GM12878 (cell line): ENCODE measurements around the gene XYLB. TPM values are rescaled to one million over a fixed set of nuclear protein-coding genes. Genes with fewer than 3 reads are reported as not detected.

ENCODE experiments used
- ATAC-seq: fragments of 200-7000 bp; cut with Tn5 transposase; 3 replicates; pipeline ENCODE4 v1.9.1; 2020; ENCODE audit warnings: mild to moderate bottlenecking, moderate library complexity
- BruUV-seq: library from RNA; stranded (reverse); fragments of 400-500 nt; replicated peaks from 2 replicates; lab custom pipeline; 2021; lab: Mats Ljungman, UMichigan
- CTCF ChIA-PET: fragments of 300-600 bp; sonication (Branson Sonifier 250); formaldehyde crosslinking; extraction: SDS; loops from one replicate; lab custom pipeline; 2021; ENCODE audit warnings: inconsistent platforms; lab: Yijun Ruan, JAX
- POLR2A ChIA-PET: fragments of 350-600 bp; formaldehyde crosslinking; extraction: SDS; loops from one replicate; lab custom pipeline; 2021; ENCODE audit warnings: inconsistent platforms; lab: Charles Lee
- RAD21 ChIA-PET: fragments of 300-600 bp; sonication (Branson Sonifier 250); formaldehyde crosslinking; loops from one replicate; lab custom pipeline; 2023; ENCODE audit warnings: antibody characterized with exemption; ENCODE audit not compliant: unreplicated experiment; lab: Charles Lee
- SMC1A ChIA-PET: fragments of 300-600 bp; sonication (Branson Sonifier 250); formaldehyde crosslinking; loops from one replicate; lab custom pipeline; 2023; ENCODE audit not compliant: unreplicated experiment, uncharacterized antibody; lab: Charles Lee
- DNase-seq: peaks from one replicate; pipeline ENCODE4 v3.0.0-alpha.2; 2011; ENCODE audit warnings: low read depth, low spot score
- FAIRE-seq: peaks from 3 replicates; lab custom pipeline; 2011; peaks lifted over from hg19 to GRCh38; lab: Jason Lieb, UNC
- H2AFZ ChIP-seq: 2 replicates; pipeline ENCODE4 v1.6.0; 2011; ENCODE audit warnings: low read depth, low read length, control low read depth; ENCODE audit not compliant: control insufficient read depth
- H3K27ac ChIP-seq: 2 replicates; pipeline ENCODE4 v1.5.1; 2011; ENCODE audit warnings: control low read depth; ENCODE audit not compliant: control insufficient read depth, insufficient read depth
- H3K27me3 ChIP-seq, 2 experiments: replicated peaks in 1 of 2; 2 replicates each; pipeline versions ENCODE4 v1.6.0 to v1.6.1; 2011; ENCODE audit warnings: low read length in 1 of 2; ENCODE audit not compliant: control insufficient read depth in 2 of 2, insufficient read depth in 2 of 2
- H3K36me3 ChIP-seq, 2 experiments: 2 replicates each; pipeline ENCODE4 v1.5.1; 2011; ENCODE audit warnings: low read length in 1 of 2; ENCODE audit not compliant: control insufficient read depth in 2 of 2, insufficient read depth in 2 of 2
- H3K4me1 ChIP-seq: 2 replicates; pipeline ENCODE4 v1.6.1; 2011; ENCODE audit warnings: mild to moderate bottlenecking, low read length, moderate library complexity, mixed read lengths; ENCODE audit not compliant: control insufficient read depth, insufficient read depth
- H3K4me2 ChIP-seq: 2 replicates; pipeline ENCODE4 v1.6.0; 2011; ENCODE audit warnings: control low read depth; ENCODE audit not compliant: control insufficient read depth, insufficient read depth
- H3K4me3 ChIP-seq: fragments of 200-600 bp; sonication (generic); 2 replicates; pipeline ENCODE4 v1.5.1; 2016
- H3K79me2 ChIP-seq: 2 replicates; pipeline ENCODE4 v1.6.0; 2011; ENCODE audit warnings: low read length; ENCODE audit not compliant: control insufficient read depth, insufficient read depth
- H3K9ac ChIP-seq: 2 replicates; pipeline ENCODE4 v1.8.0; 2011; ENCODE audit warnings: low read length, control low read depth, mixed read lengths; ENCODE audit not compliant: control insufficient read depth, insufficient read depth
- H3K9me3 ChIP-seq: replicated peaks from 3 replicates; pipeline ENCODE4 v1.5.1; 2011; ENCODE audit warnings: mild to moderate bottlenecking, low read length; ENCODE audit not compliant: control insufficient read depth, insufficient read depth
- H4K20me1 ChIP-seq: 2 replicates; pipeline ENCODE4 v1.6.0; 2011; ENCODE audit not compliant: control insufficient read depth, insufficient read depth
- CREM ChIP-seq: IDR thresholded peaks from 2 replicates; pipeline ENCODE4 v1.6.1; 2014; ENCODE audit warnings: antibody characterized with exemption, low read depth
- EZH2 ChIP-seq: IDR thresholded peaks from 2 replicates; pipeline ENCODE4 v1.6.1; 2012; ENCODE audit warnings: low read depth, mild to moderate bottlenecking, control low read depth, inconsistent platforms, low read length, borderline replicate concordance; ENCODE audit not compliant: control insufficient read depth
- FOXM1 ChIP-seq: IDR thresholded peaks from 2 replicates; pipeline ENCODE4 v1.6.1; 2012; ENCODE audit warnings: low read depth, mild to moderate bottlenecking, inconsistent platforms, low read length, moderate library complexity
- IRF5 ChIP-seq: fragments of 450-650 bp; IDR thresholded peaks from 2 replicates; pipeline ENCODE4 v1.6.1; 2017; ENCODE audit warnings: borderline replicate concordance
- KAT2A ChIP-seq: conservative IDR thresholded peaks from 2 replicates; pipeline ENCODE4 v1.6.1; 2011; ENCODE audit warnings: low read depth, low read length; ENCODE audit not compliant: control insufficient read depth
- LARP7 ChIP-seq: fragments of 450-650 bp; IDR thresholded peaks from 2 replicates; pipeline ENCODE4 v1.6.1; 2017; ENCODE audit warnings: mild to moderate bottlenecking
- RELB ChIP-seq: fragments of 450-650 bp; IDR thresholded peaks from 2 replicates; pipeline ENCODE4 v1.6.1; 2017; ENCODE audit warnings: low read depth, mild to moderate bottlenecking, moderate library complexity
- WRNIP1 ChIP-seq: IDR thresholded peaks from 2 replicates; pipeline ENCODE4 v1.6.1; 2011; ENCODE audit warnings: low read depth, low read length, improper control_type of control experiment, borderline replicate concordance
- whole genome bisulfite sequencing: methylation state at CpG from one replicate; pipeline ENCODE4 v1.1.6; 2016; ENCODE audit warnings: low lambda C conversion rate; ENCODE audit not compliant: insufficient replicate concordance, insufficient coverage; ENCODE audit errors: missing lambda C conversion rate; 5-methylcytosine and 5-hydroxymethylcytosine counted together
- in situ Hi-C: fragments of 300-500 bp; cut with MboI; formaldehyde crosslinking; loops from 9 replicates; pipeline ENCODE4 v1.14.3; 2018; ENCODE audit warnings: mixed read lengths
- intact Hi-C: fragments of 100-400 bp; cut with micrococcal nuclease; formaldehyde crosslinking; loops from one replicate; pipeline ENCODE4 v1.14.2; 2022; ENCODE audit not compliant: unreplicated experiment
- polyA plus RNA-seq, 11 experiments: library from polyadenylated mRNA; depleted of rRNA in 4 of 11; unstranded in 6 of 11; stranded (reverse) in 5 of 11; fragments of >200 nt; fragmentation: Nextera tagmentation in 4 of 11; fragmentation: Illumina TruSeq in 1 of 11; extraction: Ambion mirVana in 4 of 11; extraction: Trizol in 1 of 11; gene quantifications; 1 replicate in 1 of 11; 2 replicates in 10 of 11; pipeline versions ENCODE4 v1.2.1 to v1.2.3, GENCODE V29; 2011 to 2016; ENCODE audit warnings: inconsistent platforms in 2 of 11, missing spikeins in 2 of 11, low read depth in 1 of 11
- total RNA-seq, 4 experiments: library from RNA; depleted of rRNA in 3 of 4; stranded (reverse); fragments of >200 nt in 3 of 4; fragmentation: Illumina TruSeq in 1 of 4; extraction: Trizol in 1 of 4; gene quantifications; 2 replicates each; pipeline versions ENCODE4 v1.2.1 to v1.2.3, GENCODE V29; 2013 to 2021
- TF ChIP-seq, protein P1 (sequence below), 3 experiments: IDR thresholded peaks in 2 of 3; conservative IDR thresholded peaks in 1 of 3; 2 replicates each; pipeline ENCODE4 v1.5.1; 2011; ENCODE audit warnings: low read depth in 3 of 3, low read length in 3 of 3, mild to moderate bottlenecking in 3 of 3, control low read depth in 2 of 3, moderate library complexity in 2 of 3, inconsistent platforms in 1 of 3, mixed read lengths in 1 of 3; ENCODE audit not compliant: control insufficient read depth in 2 of 3, insufficient read depth in 1 of 3; ENCODE audit errors: extremely low read depth in 1 of 3
- TF ChIP-seq, protein P2 (sequence below): fragments of 150-350 bp; IDR thresholded peaks from 2 replicates; pipeline ENCODE4 v1.6.1; 2016; ENCODE audit warnings: low read depth, low read length

Gene XYLB
- total and polyA plus RNA-seq, 10 of the 15 experiments (the other 5 are each of a cell fraction or from before 2014, with no cell fraction given), result 0.60 to 6.1 (median 3.5) TPM

- no peak for FAIRE-seq
These were observed 113.0 kb downstream of the XYLB start for GRCh38 chr3:38459499-38460048.

More at GRCh38 chr3:38459499-38460048, 113.0 kb downstream of the XYLB start:
- Histone ChIP-seq H3K27me3 (no peaks in the 10 kb centered on the region), H3K36me3 (no peaks in the 10 kb centered on the region), H3K4me2 (no peak overlapping the region), H3K27ac (no peak overlapping the region), H3K4me3 (no peak overlapping the region), H3K9me3 (no peaks in the 10 kb centered on the region), H3K79me2 (no peaks in the 10 kb centered on the region; the same call in 1 of the 2 replicates), H3K4me1 (peaks cover 9% of the 10 kb centered on the region), H3K9ac (no peak overlapping the region), H4K20me1 (peaks cover 4% of the 10 kb centered on the region), H2AFZ (no peak overlapping the region)
- DNase-seq (no peak), ATAC-seq (no peak)
- ChIA-PET RAD21 (no interaction called here), SMC1A (no interaction called here), CTCF (no interaction called here), POLR2A (no interaction called here)
- TF ChIP-seq WRNIP1, result no peak
- no peak for TF ChIP-seq EZH2
- TF ChIP-seq CREM, result no peak
- TF ChIP-seq RELB, result no peak
- TF ChIP-seq KAT2A, result no peak
- TF ChIP-seq, protein P1, sequence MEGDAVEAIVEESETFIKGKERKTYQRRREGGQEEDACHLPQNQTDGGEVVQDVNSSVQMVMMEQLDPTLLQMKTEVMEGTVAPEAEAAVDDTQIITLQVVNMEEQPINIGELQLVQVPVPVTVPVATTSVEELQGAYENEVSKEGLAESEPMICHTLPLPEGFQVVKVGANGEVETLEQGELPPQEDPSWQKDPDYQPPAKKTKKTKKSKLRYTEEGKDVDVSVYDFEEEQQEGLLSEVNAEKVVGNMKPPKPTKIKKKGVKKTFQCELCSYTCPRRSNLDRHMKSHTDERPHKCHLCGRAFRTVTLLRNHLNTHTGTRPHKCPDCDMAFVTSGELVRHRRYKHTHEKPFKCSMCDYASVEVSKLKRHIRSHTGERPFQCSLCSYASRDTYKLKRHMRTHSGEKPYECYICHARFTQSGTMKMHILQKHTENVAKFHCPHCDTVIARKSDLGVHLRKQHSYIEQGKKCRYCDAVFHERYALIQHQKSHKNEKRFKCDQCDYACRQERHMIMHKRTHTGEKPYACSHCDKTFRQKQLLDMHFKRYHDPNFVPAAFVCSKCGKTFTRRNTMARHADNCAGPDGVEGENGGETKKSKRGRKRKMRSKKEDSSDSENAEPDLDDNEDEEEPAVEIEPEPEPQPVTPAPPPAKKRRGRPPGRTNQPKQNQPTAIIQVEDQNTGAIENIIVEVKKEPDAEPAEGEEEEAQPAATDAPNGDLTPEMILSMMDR (IDR thresholded peaks at IDR 0.05 in 2 of 3, conservative IDR thresholded peaks at IDR 0.05 in 1 of 3; ENCODE audit: control insufficient read depth in 2 of 3, extremely low read depth in 1 of 3, insufficient read depth in 1 of 3, low read depth in 3 of 3, low read length in 3 of 3), result no peak
- no peak for TF ChIP-seq LARP7
- no peak for TF ChIP-seq IRF5
- no peak for TF ChIP-seq FOXM1
- TF ChIP-seq, protein P2, sequence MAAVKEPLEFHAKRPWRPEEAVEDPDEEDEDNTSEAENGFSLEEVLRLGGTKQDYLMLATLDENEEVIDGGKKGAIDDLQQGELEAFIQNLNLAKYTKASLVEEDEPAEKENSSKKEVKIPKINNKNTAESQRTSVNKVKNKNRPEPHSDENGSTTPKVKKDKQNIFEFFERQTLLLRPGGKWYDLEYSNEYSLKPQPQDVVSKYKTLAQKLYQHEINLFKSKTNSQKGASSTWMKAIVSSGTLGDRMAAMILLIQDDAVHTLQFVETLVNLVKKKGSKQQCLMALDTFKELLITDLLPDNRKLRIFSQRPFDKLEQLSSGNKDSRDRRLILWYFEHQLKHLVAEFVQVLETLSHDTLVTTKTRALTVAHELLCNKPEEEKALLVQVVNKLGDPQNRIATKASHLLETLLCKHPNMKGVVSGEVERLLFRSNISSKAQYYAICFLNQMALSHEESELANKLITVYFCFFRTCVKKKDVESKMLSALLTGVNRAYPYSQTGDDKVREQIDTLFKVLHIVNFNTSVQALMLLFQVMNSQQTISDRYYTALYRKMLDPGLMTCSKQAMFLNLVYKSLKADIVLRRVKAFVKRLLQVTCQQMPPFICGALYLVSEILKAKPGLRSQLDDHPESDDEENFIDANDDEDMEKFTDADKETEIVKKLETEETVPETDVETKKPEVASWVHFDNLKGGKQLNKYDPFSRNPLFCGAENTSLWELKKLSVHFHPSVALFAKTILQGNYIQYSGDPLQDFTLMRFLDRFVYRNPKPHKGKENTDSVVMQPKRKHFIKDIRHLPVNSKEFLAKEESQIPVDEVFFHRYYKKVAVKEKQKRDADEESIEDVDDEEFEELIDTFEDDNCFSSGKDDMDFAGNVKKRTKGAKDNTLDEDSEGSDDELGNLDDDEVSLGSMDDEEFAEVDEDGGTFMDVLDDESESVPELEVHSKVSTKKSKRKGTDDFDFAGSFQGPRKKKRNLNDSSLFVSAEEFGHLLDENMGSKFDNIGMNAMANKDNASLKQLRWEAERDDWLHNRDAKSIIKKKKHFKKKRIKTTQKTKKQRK, result no peak
- in situ Hi-C loops (no loop called here), intact Hi-C loops (no loop called here)
- BruUV-seq, result no TSS peak
- 62% methylated on average over 10 of the region's 10 CpGs for WGBS
